OCI-LY3 (cell line): Measurements from ENCODE around the gene ATG101.

Source experiments
- H2AFZ ChIP-seq: fragments of 200-600, 300-600 bp; shearing (Covaris generic); 2 replicates; pipeline ENCODE4 v1.6.0; 2014; ENCODE audit warnings: antibody characterized with exemption, low read depth, low read length
- H3K27ac ChIP-seq: fragments of 200-600, 300-600 bp; sonication (generic); 2 replicates; pipeline ENCODE4 v1.5.1; 2014; ENCODE audit warnings: mild to moderate bottlenecking, low read length, moderate library complexity, mixed read lengths
- H3K27me3 ChIP-seq: fragments of 200-600, 300-600 bp; sonication (generic); 2 replicates; pipeline ENCODE4 v1.6.1; 2014; ENCODE audit warnings: low read depth, low read length, mixed read lengths
- H3K36me3 ChIP-seq: fragments of 200-600, 300-600 bp; sonication (generic); replicated peaks from 2 replicates; pipeline ENCODE3; 2014; ENCODE audit warnings: low read depth, low read length, mixed read lengths
- H3K4me1 ChIP-seq: fragments of 300-600, 200-600 bp; sonication (generic); 2 replicates; pipeline ENCODE4 v1.6.1; 2014; ENCODE audit warnings: low read length, mixed read lengths
- H3K4me2 ChIP-seq: fragments of 200-600, 300-600 bp; sonication (generic); 2 replicates; pipeline ENCODE4 v1.6.1; 2014; ENCODE audit warnings: low read length, mixed read lengths
- H3K4me3 ChIP-seq: fragments of 300-600, 200-600 bp; sonication (generic); 2 replicates; pipeline ENCODE4 v1.5.1; 2014; ENCODE audit warnings: antibody characterized with exemption, mild to moderate bottlenecking, low read length, moderate library complexity
- H3K79me2 ChIP-seq: fragments of 300-600, 200-600 bp; shearing (Covaris generic); 2 replicates; pipeline ENCODE4 v1.6.1; 2014; ENCODE audit warnings: mild to moderate bottlenecking, low read length, mixed read lengths
- H3K9ac ChIP-seq: fragments of 300-600, 200-600 bp; shearing (Covaris generic); 2 replicates; pipeline ENCODE4 v1.6.0; 2014; ENCODE audit warnings: mild to moderate bottlenecking, low read length, moderate library complexity
- H3K9me3 ChIP-seq: fragments of 200-600, 300-600 bp; shearing (Covaris generic); 2 replicates; pipeline ENCODE4 v1.6.1; 2014; ENCODE audit warnings: low read length, mixed read lengths; ENCODE audit not compliant: insufficient read depth
- H4K20me1 ChIP-seq: fragments of 200-600, 300-600 bp; sonication (generic); 2 replicates; pipeline ENCODE4 v1.6.1; 2016; ENCODE audit warnings: low read length, mixed read lengths; ENCODE audit not compliant: insufficient read depth
- CTCF ChIP-seq: fragments of 200-600, 300-600 bp; sonication (generic); IDR thresholded peaks from 2 replicates; pipeline ENCODE4 v1.5.1; 2014; ENCODE audit warnings: antibody characterized with exemption, low read length, low read depth
- EZH2phosphoT487 ChIP-seq: fragments of 200-600 bp; shearing (Covaris generic); IDR thresholded peaks from 2 replicates; pipeline ENCODE4 v1.6.1; 2018; ENCODE audit warnings: antibody characterized with exemption, mixed run types, low read depth

The ATG101 gene

GRCh38 chr12:52125476-52125900 is 55.7 kb downstream of the ATG101 start:
- no peak overlapping the region for H3K4me2 ChIP-seq
- H3K9me3 ChIP-seq = no peaks in the 10 kb centered on the region
- peaks cover 36% of the 10 kb centered on the region for H3K4me1 ChIP-seq
- H2AFZ ChIP-seq = no peak overlapping the region
- no peaks in the 10 kb centered on the region for H3K36me3 ChIP-seq
- no peaks in the 10 kb centered on the region for H3K27me3 ChIP-seq
- no peak overlapping the region for H3K27ac ChIP-seq
- no peaks in the 10 kb centered on the region for H3K79me2 ChIP-seq
- no peak overlapping the region for H3K9ac ChIP-seq
- no peak overlapping the region for H3K4me3 ChIP-seq
- TF ChIP-seq CTCF = no peak
- no peaks in the 10 kb centered on the region for H4K20me1 ChIP-seq

GRCh38 chr12:52126050-52126604 is 56.3 kb downstream of the ATG101 start:
- H3K9me3 ChIP-seq = no peaks in the 10 kb centered on the region
- H3K27ac ChIP-seq = no peak overlapping the region
- H2AFZ ChIP-seq = no peak overlapping the region
- H3K4me1 ChIP-seq = peaks cover 31% of the 10 kb centered on the region
- no peak for TF ChIP-seq CTCF
- no peak for TF ChIP-seq EZH2phosphoT487
- H3K27me3 ChIP-seq = no peaks in the 10 kb centered on the region
- no peak overlapping the region for H3K4me2 ChIP-seq
- no peak overlapping the region for H3K4me3 ChIP-seq
- no peaks in the 10 kb centered on the region for H3K79me2 ChIP-seq
- H3K9ac ChIP-seq = no peak overlapping the region
- H3K36me3 ChIP-seq = no peaks in the 10 kb centered on the region
- H4K20me1 ChIP-seq = no peaks in the 10 kb centered on the region
